Keratinocyte (primary cell): ENCODE data around the gene KDM7A. TPM values are rescaled to one million over a fixed set of nuclear protein-coding genes. Genes with fewer than 3 reads are reported as not detected.

ENCODE experiments used
- DNase-seq: peaks from one replicate; pipeline ENCODE4 v3.0.0-alpha.2; 2011; ENCODE audit warnings: low read depth, missing footprints, low spot score
- FAIRE-seq: peaks from 2 replicates; lab custom pipeline; 2011; peaks lifted over from hg19 to GRCh38; lab: Jason Lieb, UNC
- H2AFZ ChIP-seq: 2 replicates; pipeline ENCODE4 v1.6.0; 2012; ENCODE audit warnings: low read length, control low read depth, inconsistent platforms; ENCODE audit not compliant: control insufficient read depth
- H3K27ac ChIP-seq: 2 replicates; pipeline ENCODE4 v1.5.1; 2011; ENCODE audit warnings: low read length; ENCODE audit not compliant: control insufficient read depth, insufficient read depth
- H3K27me3 ChIP-seq: 3 replicates; pipeline ENCODE4 v1.6.0; 2011; ENCODE audit warnings: low read length; ENCODE audit not compliant: control insufficient read depth, insufficient read depth; ENCODE audit errors: extremely low read depth
- H3K36me3 ChIP-seq, 2 experiments: 2 replicates in 1 of 2; 3 replicates in 1 of 2; pipeline ENCODE4 v1.5.1; 2011; ENCODE audit warnings: low read length in 2 of 2, mild to moderate bottlenecking in 1 of 2; ENCODE audit not compliant: control insufficient read depth in 2 of 2, insufficient read depth in 2 of 2; ENCODE audit errors: extremely low read depth in 1 of 2
- H3K4me1 ChIP-seq: 3 replicates; pipeline ENCODE4 v1.5.1; 2011; ENCODE audit warnings: low read length; ENCODE audit not compliant: control insufficient read depth, insufficient read depth; ENCODE audit errors: extremely low read depth
- H3K4me2 ChIP-seq: 3 replicates; pipeline ENCODE4 v1.6.0; 2011; ENCODE audit warnings: low read depth, low read length; ENCODE audit not compliant: control insufficient read depth, insufficient read depth; ENCODE audit errors: extremely low read depth
- H3K4me3 ChIP-seq, 3 experiments: fragments of 200-600 bp in 1 of 3; sonication (generic) in 1 of 3; 2 replicates in 2 of 3; 3 replicates in 1 of 3; pipeline ENCODE4 v1.5.1; 2011 to 2016; ENCODE audit warnings: low read length in 3 of 3, mild to moderate bottlenecking in 3 of 3, control low read depth in 2 of 3, inconsistent platforms in 1 of 3, low read depth in 1 of 3, mixed read lengths in 1 of 3, mixed run types in 1 of 3, moderate library complexity in 1 of 3; ENCODE audit not compliant: control insufficient read depth in 2 of 3, insufficient read depth in 2 of 3; ENCODE audit errors: extremely low read depth in 1 of 3
- H3K79me2 ChIP-seq: 2 replicates; pipeline ENCODE4 v1.6.0; 2012; ENCODE audit warnings: low read length; ENCODE audit not compliant: control insufficient read depth, insufficient read depth
- H3K9ac ChIP-seq: 3 replicates; pipeline ENCODE4 v1.6.0; 2011; ENCODE audit warnings: low read length; ENCODE audit not compliant: control insufficient read depth, insufficient read depth; ENCODE audit errors: extremely low read depth
- H3K9me1 ChIP-seq: 3 replicates; pipeline ENCODE4 v1.6.0; 2011; ENCODE audit warnings: low read length; ENCODE audit not compliant: control insufficient read depth, insufficient read depth; ENCODE audit errors: extremely low read depth
- H3K9me3 ChIP-seq: 2 replicates; pipeline ENCODE4 v1.5.1; 2012; ENCODE audit warnings: low read depth, low read length; ENCODE audit not compliant: control insufficient read depth
- H4K20me1 ChIP-seq: 3 replicates; pipeline ENCODE4 v1.6.0; 2011; ENCODE audit warnings: low read length; ENCODE audit not compliant: control insufficient read depth, insufficient read depth; ENCODE audit errors: extremely low read depth
- EZH2 ChIP-seq: IDR thresholded peaks from one replicate; pipeline ENCODE4 v1.6.1; 2012; ENCODE audit warnings: inconsistent platforms, mild to moderate bottlenecking, low read length, moderate library complexity
- dilution Hi-C: fragments of 300-500 bp; cut with MboI; formaldehyde crosslinking; loops from one replicate; pipeline ENCODE4 v1.7.0; 2020; ENCODE audit warnings: low sequenced_read_pairs; ENCODE audit not compliant: extremely low pct_ligation_motif_present
- polyA plus RNA-seq, 5 experiments: library from polyadenylated mRNA; depleted of rRNA in 3 of 5; stranded (reverse) in 3 of 5; stranded (forward) in 1 of 5; unstranded in 1 of 5; fragments of >200 nt; gene quantifications; 1 replicate in 1 of 5; 2 replicates in 3 of 5; 3 replicates in 1 of 5; pipeline versions ENCODE4 v1.2.1 to v1.2.3, GENCODE V29; 2011 to 2012; ENCODE audit warnings: missing spikeins in 2 of 5, low read depth in 1 of 5, low replicate concordance in 1 of 5
- TF ChIP-seq, protein P1 (sequence below), 3 experiments: IDR thresholded peaks in 1 of 3; conservative IDR thresholded peaks in 1 of 3; optimal IDR thresholded peaks in 1 of 3; 2 replicates in 2 of 3; 3 replicates in 1 of 3; pipeline versions ENCODE3 to v1.5.1; 2011; ENCODE audit warnings: low read length in 3 of 3, mild to moderate bottlenecking in 3 of 3, moderate library complexity in 2 of 3, control low read depth in 1 of 3, inconsistent platforms in 1 of 3; ENCODE audit not compliant: insufficient read depth in 2 of 3; ENCODE audit errors: extremely low read depth in 1 of 3

KDM7A gene
- polyA plus RNA-seq, 1 donor (not counting 4 experiments of a cell fraction or from before 2014, with no cell fraction given): 3.3 TPM

DNA sequence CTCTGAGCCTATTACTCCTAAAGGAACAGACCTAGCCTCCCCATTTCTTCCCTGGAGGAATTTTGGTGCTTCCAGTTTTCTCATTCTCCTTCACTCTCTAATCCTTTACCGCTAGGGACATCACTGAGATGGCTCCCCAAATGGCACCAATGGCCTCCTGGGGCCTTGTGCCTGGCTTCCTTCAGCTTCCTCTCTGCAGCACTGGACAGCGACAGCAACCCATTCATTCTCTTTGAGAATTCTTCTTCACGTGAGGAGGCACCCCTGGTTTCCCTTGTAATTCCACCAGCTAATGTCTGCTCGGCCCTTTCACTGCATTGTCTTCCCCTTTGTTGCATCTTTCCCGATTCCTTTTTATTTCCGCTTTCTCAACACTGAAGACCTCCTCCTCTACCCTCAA, 24.6 kb upstream of the KDM7A start:
- Histone ChIP-seq H3K36me3 (no peaks in the 10 kb centered on the region), H3K9ac (no peak overlapping the region), H3K79me2 (no peaks in the 10 kb centered on the region), H3K9me3 (no peaks in the 10 kb centered on the region), H2AFZ (no peak overlapping the region), H3K4me1 (peaks cover 21% of the 10 kb centered on the region), H3K4me2 (no peak overlapping the region), H3K4me3 (no peak overlapping the region), H3K27me3 (no peaks in the 10 kb centered on the region), H3K27ac (no peak overlapping the region), H4K20me1 (no peaks in the 10 kb centered on the region), H3K9me1 (no peaks in the 10 kb centered on the region)
- FAIRE-seq (no peak), DNase-seq (no peak)
- dilution Hi-C loops: no loop called here
- TF ChIP-seq EZH2: no peak
- TF ChIP-seq, protein P1, sequence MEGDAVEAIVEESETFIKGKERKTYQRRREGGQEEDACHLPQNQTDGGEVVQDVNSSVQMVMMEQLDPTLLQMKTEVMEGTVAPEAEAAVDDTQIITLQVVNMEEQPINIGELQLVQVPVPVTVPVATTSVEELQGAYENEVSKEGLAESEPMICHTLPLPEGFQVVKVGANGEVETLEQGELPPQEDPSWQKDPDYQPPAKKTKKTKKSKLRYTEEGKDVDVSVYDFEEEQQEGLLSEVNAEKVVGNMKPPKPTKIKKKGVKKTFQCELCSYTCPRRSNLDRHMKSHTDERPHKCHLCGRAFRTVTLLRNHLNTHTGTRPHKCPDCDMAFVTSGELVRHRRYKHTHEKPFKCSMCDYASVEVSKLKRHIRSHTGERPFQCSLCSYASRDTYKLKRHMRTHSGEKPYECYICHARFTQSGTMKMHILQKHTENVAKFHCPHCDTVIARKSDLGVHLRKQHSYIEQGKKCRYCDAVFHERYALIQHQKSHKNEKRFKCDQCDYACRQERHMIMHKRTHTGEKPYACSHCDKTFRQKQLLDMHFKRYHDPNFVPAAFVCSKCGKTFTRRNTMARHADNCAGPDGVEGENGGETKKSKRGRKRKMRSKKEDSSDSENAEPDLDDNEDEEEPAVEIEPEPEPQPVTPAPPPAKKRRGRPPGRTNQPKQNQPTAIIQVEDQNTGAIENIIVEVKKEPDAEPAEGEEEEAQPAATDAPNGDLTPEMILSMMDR (optimal IDR thresholded peaks at IDR 0.05 in 1 of 3, IDR thresholded peaks at IDR 0.05 in 1 of 3, conservative IDR thresholded peaks at IDR 0.05 in 1 of 3; ENCODE audit: extremely low read depth in 1 of 3, insufficient read depth in 2 of 3, low read length in 3 of 3): no peak

DNA sequence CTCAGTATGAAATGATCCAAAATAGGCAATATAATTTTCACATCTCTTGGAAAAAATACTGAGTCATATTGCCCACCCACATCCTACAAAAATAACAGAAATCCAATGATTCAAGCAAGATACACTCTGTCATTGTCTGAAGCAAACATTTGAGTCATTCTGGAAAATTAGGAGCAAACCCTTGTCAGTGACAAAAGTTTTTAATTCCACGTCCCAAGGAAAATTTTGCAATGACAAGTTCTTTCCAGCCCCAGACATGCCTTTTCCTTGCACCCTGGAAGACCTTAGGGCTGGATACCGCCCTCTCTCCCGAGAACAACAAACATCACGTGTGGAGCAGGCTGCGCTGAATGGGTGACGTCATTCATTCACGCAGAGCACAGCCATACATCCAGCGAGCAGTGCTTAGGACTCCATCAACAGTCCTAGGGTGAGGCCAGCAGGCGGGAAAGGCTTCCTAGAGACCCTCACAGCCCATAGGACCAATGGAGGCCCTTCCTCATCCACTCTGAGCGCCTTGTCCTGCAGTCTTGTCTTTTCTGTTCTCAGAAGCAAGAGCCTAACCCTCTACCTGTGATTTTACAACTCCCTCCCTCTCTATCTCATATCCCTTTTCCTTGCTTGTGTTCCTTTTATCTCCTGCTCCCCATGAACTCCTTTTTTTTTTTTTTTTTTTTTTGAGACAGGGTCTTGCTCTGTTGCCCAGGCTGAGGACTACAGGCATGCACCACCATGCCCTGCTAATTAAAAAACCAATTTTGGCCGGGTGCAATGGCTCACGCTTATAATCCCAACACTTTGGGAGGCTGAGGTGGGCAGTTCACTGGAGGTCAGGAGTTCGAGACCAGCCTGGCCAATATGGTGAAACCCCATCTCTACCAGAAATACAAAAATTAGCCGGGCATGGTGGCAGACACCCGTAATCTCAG, 23.5 kb upstream of the KDM7A start:
- Histone ChIP-seq H4K20me1 (no peaks in the 10 kb centered on the region), H3K27me3 (no peaks in the 10 kb centered on the region), H3K79me2 (no peaks in the 10 kb centered on the region), H3K9me3 (no peaks in the 10 kb centered on the region), H3K4me1 (peaks cover 21% of the 10 kb centered on the region), H3K27ac (peak overlapping the region; percentile 0), H3K4me2 (peak overlapping the region; percentile 65), H3K36me3 (no peaks in the 10 kb centered on the region), H3K4me3 (no peak overlapping the region), H3K9me1 (no peaks in the 10 kb centered on the region), H2AFZ (no peak overlapping the region), H3K9ac (no peak overlapping the region)
- peak; percentile 48 for DNase-seq
- dilution Hi-C loops: no loop called here
- peak; percentile 26 for FAIRE-seq
- TF ChIP-seq, protein P1 (optimal IDR thresholded peaks at IDR 0.05 in 1 of 3, IDR thresholded peaks at IDR 0.05 in 1 of 3, conservative IDR thresholded peaks at IDR 0.05 in 1 of 3; ENCODE audit: extremely low read depth in 1 of 3, insufficient read depth in 2 of 3, low read length in 3 of 3): no peak
- no peak for TF ChIP-seq EZH2
